Measurements from ENCODE around the gene FOSL1. TPM values are rescaled to one million over a fixed set of nuclear protein-coding genes. Genes with fewer than 3 reads are reported as not detected.

Gene FOSL1
- total and polyA plus RNA-seq, 2 donors (not counting 3 experiments of a cell fraction or from before 2014, with no cell fraction given), result 18.1 to 53.8 TPM

DNA sequence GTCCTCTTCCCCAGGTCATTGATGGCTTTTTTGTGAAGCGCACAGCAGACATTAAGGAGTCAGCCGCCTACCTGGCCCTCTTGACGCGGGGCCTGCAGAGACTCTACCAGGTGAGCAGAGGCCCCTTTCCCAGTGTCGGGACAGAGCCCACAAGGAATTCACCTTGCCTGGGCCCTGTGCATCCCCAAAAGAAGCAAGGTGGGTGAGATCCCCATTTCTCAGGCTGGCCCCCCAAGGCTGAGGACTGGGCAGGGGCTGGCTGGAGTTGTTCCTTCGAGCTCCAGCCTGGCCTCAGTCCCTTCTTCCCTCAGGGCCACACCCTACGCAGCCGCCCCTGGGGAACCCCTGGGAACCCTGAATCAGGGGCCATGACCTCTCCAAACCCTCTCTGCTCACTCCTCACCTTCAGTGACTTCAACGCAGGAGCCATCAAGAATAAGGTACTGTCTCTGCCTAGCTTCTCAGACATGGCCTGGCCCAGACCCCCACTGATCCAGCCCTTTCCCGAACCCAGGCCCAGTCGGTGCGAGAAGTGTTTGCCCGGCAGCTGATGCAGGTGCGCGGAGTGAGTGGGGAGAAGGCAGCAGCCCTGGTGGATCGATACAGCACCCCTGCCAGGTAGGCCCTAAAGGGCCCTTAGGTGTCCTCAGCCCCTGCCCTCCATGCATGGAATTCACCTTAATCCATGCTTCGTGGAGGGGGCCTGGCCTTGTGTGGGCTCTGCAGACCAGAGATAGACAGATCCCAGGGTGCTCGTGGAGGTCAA is 35.3 kb downstream of the FOSL1 start:
- no peaks in the 10 kb centered on the region for H3K27me3 ChIP-seq (ENCODE audit: control insufficient read depth in 2 of 2, insufficient read depth in 2 of 2, low read length in 2 of 2)
- H3K36me3 ChIP-seq (ENCODE audit: control insufficient read depth in 2 of 2, extremely low read depth in 1 of 2, insufficient read depth in 2 of 2, low read length in 2 of 2), result peaks cover 9 to 46% of the 10 kb centered on the region in 2 experiments
- H3K9me1 ChIP-seq (replicated peaks; ENCODE audit: control insufficient read depth, extremely low read depth, insufficient read depth, low read length), result no peaks in the 10 kb centered on the region
- no peak overlapping the region for H3K27ac ChIP-seq (ENCODE audit: insufficient read depth, low read depth, low read length)
- H2AFZ ChIP-seq (ENCODE audit: low read depth, low read length), result no peak overlapping the region
- peaks cover 15% of the 10 kb centered on the region for H3K4me1 ChIP-seq (ENCODE audit: control insufficient read depth, extremely low read depth, insufficient read depth, low read length)
- no TSS peak for BruUV-seq (replicated peaks)
- no peaks in the 10 kb centered on the region for H4K20me1 ChIP-seq (replicated peaks; ENCODE audit: control insufficient read depth, extremely low read depth, insufficient read depth, low read length)
- intact Hi-C loops (cut with micrococcal nuclease) (no loop called here), dilution Hi-C loops (cut with MboI; ENCODE audit: extremely low pct_ligation_motif_present, low sequenced_read_pairs) (no loop called here)
- H3K9me3 ChIP-seq (replicated peaks; ENCODE audit: control insufficient read depth, insufficient read depth, low read length), result no peaks in the 10 kb centered on the region
- ChIA-PET CTCF (interaction anchor here (2.2 to 2.3 kb wide), 2 partner anchors 20 to 23 kb away, joined by 8 to 9 read pairs; partner anchors contain the start of gene FIBP), POLR2A (no interaction called here)
- TF ChIP-seq EZH2 (IDR thresholded peaks at IDR 0.05; ENCODE audit: borderline replicate concordance, low read depth, low read length, severe bottlenecking), result no peak
- TF ChIP-seq, protein P1, sequence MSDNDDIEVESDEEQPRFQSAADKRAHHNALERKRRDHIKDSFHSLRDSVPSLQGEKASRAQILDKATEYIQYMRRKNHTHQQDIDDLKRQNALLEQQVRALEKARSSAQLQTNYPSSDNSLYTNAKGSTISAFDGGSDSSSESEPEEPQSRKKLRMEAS (IDR thresholded peaks at IDR 0.05; ENCODE audit: insufficient read depth, insufficient read length), result no peak
- H3K79me2 ChIP-seq (ENCODE audit: control insufficient read depth, insufficient read depth, low read length), result peaks cover 33% of the 10 kb centered on the region
- H3K4me2 ChIP-seq (ENCODE audit: insufficient read depth, low read length), result no peak overlapping the region
- FAIRE-seq (no peak), DNase-seq (ENCODE audit: low read depth, low spot score) (no peak)
- no peak overlapping the region for H3K4me3 ChIP-seq (replicated peaks in 1 of 3; ENCODE audit: insufficient read depth in 1 of 3, low read depth in 1 of 3, low read length in 3 of 3)
- H3K9ac ChIP-seq (replicated peaks; ENCODE audit: extremely low read depth, insufficient read depth, low read length), result no peak overlapping the region

DNA sequence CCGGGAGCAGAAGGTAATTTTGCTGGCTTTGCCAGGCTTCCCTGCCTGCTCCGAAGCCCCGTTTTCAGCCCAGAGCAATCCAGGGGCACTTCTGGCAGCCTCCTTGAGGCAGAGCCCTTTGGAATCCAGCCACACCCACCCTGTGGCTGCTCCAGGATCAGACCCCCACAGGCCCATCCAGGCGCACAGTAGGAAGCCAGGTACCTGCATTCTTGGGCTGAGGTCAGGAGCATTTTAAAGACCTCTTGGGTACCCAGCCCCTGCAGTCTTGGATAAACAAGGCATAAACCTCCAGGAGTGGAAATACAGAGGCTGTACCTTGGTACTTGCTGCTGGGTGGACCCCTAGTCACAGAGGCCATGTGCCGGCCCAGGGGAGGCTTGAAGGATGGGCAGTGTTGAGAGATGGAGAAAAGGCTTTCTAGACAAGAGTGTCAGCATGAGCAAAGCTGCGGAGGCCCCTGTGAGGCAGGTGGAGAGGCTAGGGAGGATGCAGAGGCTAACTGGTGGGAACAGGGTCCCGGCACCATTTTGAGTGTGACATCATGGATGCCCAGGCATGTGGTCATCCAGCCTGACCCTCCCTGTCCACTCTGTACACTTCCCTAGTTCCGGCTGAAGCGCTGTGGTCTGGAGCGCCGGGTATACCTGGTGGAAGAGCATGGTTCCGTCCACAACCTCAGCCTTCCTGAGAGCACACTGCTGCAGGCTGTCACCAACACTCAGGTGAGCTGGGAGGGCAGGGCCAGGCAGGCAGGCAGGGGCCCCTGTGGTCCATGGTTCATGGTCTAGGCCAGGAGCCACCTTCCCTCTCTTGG is 36.1 kb downstream of the FOSL1 start:
- no peak for DNase-seq (ENCODE audit: low read depth, low spot score)
- H3K9ac ChIP-seq (replicated peaks; ENCODE audit: extremely low read depth, insufficient read depth, low read length), result no peak overlapping the region
- H3K4me2 ChIP-seq (ENCODE audit: insufficient read depth, low read length), result no peak overlapping the region
- H3K79me2 ChIP-seq (ENCODE audit: control insufficient read depth, insufficient read depth, low read length), result peaks cover 33% of the 10 kb centered on the region
- H4K20me1 ChIP-seq (replicated peaks; ENCODE audit: control insufficient read depth, extremely low read depth, insufficient read depth, low read length), result no peaks in the 10 kb centered on the region
- BruUV-seq (replicated peaks), result no TSS peak
- H3K27ac ChIP-seq (ENCODE audit: insufficient read depth, low read depth, low read length), result no peak overlapping the region
- peaks cover 9 to 46% of the 10 kb centered on the region in 2 experiments for H3K36me3 ChIP-seq (ENCODE audit: control insufficient read depth in 2 of 2, extremely low read depth in 1 of 2, insufficient read depth in 2 of 2, low read length in 2 of 2)
- no peaks in the 10 kb centered on the region for H3K9me3 ChIP-seq (replicated peaks; ENCODE audit: control insufficient read depth, insufficient read depth, low read length)
- ChIA-PET CTCF (no interaction called here), POLR2A (no interaction called here)
- no peak overlapping the region for H3K4me3 ChIP-seq (replicated peaks in 1 of 3; ENCODE audit: insufficient read depth in 1 of 3, low read depth in 1 of 3, low read length in 3 of 3)
- dilution Hi-C loops (cut with MboI; ENCODE audit: extremely low pct_ligation_motif_present, low sequenced_read_pairs), result no loop called here
- no peak for FAIRE-seq
- no peak overlapping the region for H2AFZ ChIP-seq (ENCODE audit: low read depth, low read length)
- intact Hi-C loops (cut with micrococcal nuclease), result no loop called here
- H3K4me1 ChIP-seq (ENCODE audit: control insufficient read depth, extremely low read depth, insufficient read depth, low read length), result peaks cover 21% of the 10 kb centered on the region
- no peaks in the 10 kb centered on the region for H3K27me3 ChIP-seq (ENCODE audit: control insufficient read depth in 2 of 2, insufficient read depth in 2 of 2, low read length in 2 of 2)
- TF ChIP-seq, protein P2, sequence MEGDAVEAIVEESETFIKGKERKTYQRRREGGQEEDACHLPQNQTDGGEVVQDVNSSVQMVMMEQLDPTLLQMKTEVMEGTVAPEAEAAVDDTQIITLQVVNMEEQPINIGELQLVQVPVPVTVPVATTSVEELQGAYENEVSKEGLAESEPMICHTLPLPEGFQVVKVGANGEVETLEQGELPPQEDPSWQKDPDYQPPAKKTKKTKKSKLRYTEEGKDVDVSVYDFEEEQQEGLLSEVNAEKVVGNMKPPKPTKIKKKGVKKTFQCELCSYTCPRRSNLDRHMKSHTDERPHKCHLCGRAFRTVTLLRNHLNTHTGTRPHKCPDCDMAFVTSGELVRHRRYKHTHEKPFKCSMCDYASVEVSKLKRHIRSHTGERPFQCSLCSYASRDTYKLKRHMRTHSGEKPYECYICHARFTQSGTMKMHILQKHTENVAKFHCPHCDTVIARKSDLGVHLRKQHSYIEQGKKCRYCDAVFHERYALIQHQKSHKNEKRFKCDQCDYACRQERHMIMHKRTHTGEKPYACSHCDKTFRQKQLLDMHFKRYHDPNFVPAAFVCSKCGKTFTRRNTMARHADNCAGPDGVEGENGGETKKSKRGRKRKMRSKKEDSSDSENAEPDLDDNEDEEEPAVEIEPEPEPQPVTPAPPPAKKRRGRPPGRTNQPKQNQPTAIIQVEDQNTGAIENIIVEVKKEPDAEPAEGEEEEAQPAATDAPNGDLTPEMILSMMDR (IDR thresholded peaks at IDR 0.05; ENCODE audit: extremely low read depth in 1 of 2, insufficient read depth in 1 of 2, low read depth in 1 of 2, low read length in 2 of 2), result no peak
- TF ChIP-seq POLR2AphosphoS5 (IDR thresholded peaks at IDR 0.05; ENCODE audit: insufficient read depth, low read depth, low read length) (no peak), GATA2 (IDR thresholded peaks at IDR 0.05; ENCODE audit: insufficient read depth, insufficient read length, low read depth, low read length) (no peak), MYC (IDR thresholded peaks at IDR 0.05; ENCODE audit: low read depth, low read length) (no peak), JUN (IDR thresholded peaks at IDR 0.05; ENCODE audit: borderline replicate concordance, insufficient read depth, insufficient read length, low read depth) (no peak), FOS (IDR thresholded peaks at IDR 0.05; ENCODE audit: borderline replicate concordance, insufficient read depth, low read length) (no peak), EZH2 (IDR thresholded peaks at IDR 0.05; ENCODE audit: borderline replicate concordance, low read depth, low read length, severe bottlenecking) (no peak)
- TF ChIP-seq, protein P1 (IDR thresholded peaks at IDR 0.05; ENCODE audit: insufficient read depth, insufficient read length), result no peak
- H3K9me1 ChIP-seq (replicated peaks; ENCODE audit: control insufficient read depth, extremely low read depth, insufficient read depth, low read length), result no peaks in the 10 kb centered on the region

Measured in endothelial cell of umbilical vein (primary cell).